Spinal cord (tissue), 10 donors: ENCODE results near the gene CHST3. TPM values are rescaled to one million over a fixed set of nuclear protein-coding genes. Genes with fewer than 3 reads are reported as not detected.
"Not testable (repeated sequence)": the region's sequence is repeated elsewhere in the genome, so short reads cannot be mapped to it uniquely, and the experiment has no call there.

ENCODE experiments used
- DNase-seq, 6 donors: peaks; one replicate each; pipeline versions ENCODE4 v3.0.0 to v3.0.0-alpha.2; 2013 to 2015; ENCODE audit warnings: low spot score in 6 of 6, low read depth in 4 of 6
- H3K27ac ChIP-seq: one replicate; pipeline ENCODE4 v1.5.1; 2013; ENCODE audit warnings: low read depth, low read length, control low read depth
- H3K27me3 ChIP-seq: one replicate; pipeline ENCODE4 v1.6.1; 2013; ENCODE audit warnings: low read length; ENCODE audit not compliant: control insufficient read depth, insufficient read depth
- H3K36me3 ChIP-seq: one replicate; pipeline ENCODE4 v1.6.1; 2013; ENCODE audit warnings: low read length; ENCODE audit not compliant: control insufficient read depth, insufficient read depth
- H3K4me1 ChIP-seq: one replicate; pipeline ENCODE4 v1.6.1; 2013; ENCODE audit warnings: low read length; ENCODE audit not compliant: control insufficient read depth, insufficient read depth
- H3K4me3 ChIP-seq: one replicate; pipeline ENCODE4 v1.5.1; 2013; ENCODE audit warnings: low read depth, low read length, control low read depth
- H3K9me3 ChIP-seq: one replicate; pipeline ENCODE4 v1.6.1; 2013; ENCODE audit warnings: low read length; ENCODE audit not compliant: control insufficient read depth, insufficient read depth
- WGBS: methylation state at CpG from one replicate; pipeline ENCODE4 v1.1.5; 2013; ENCODE audit warnings: missing lambda C conversion rate; ENCODE audit not compliant: insufficient coverage; 5-methylcytosine and 5-hydroxymethylcytosine counted together
- polyA plus RNA-seq, 2 donors: library from polyadenylated mRNA; unstranded; fragments of 120-200 nt; gene quantifications; one replicate each; pipeline ENCODE4 v1.2.1, GENCODE V29; 2013; ENCODE audit not compliant: insufficient read length in 2 of 2
- total RNA-seq, 2 donors: library from RNA; depleted of rRNA in 1 of 2; stranded (reverse); fragments of 120-200 nt in 1 of 2; fragments of >200 nt in 1 of 2; gene quantifications; one replicate each; pipeline versions ENCODE4 v1.2.3 to v1.2.4, GENCODE V29; 2013 to 2014
- donor health status: healthy.

Gene CHST3
- total and polyA plus RNA-seq, 4 donors, result 28.4 to 34.2 (median 31.3) TPM

GRCh38 chr10:71984126-71984808 is 20.1 kb downstream of the CHST3 start:
- peaks cover 90% of the 10 kb centered on the region for H3K4me1 ChIP-seq
- no peak for DNase-seq
- H3K4me3 ChIP-seq, result no peak overlapping the region
- H3K27me3 ChIP-seq, result no peaks in the 10 kb centered on the region
- H3K36me3 ChIP-seq, result peaks cover 6% of the 10 kb centered on the region
- peak overlapping the region; percentile 88 for H3K27ac ChIP-seq
- WGBS, result 84% methylated on average over 14 of the region's 15 CpGs
- H3K9me3 ChIP-seq, result no peaks in the 10 kb centered on the region

GRCh38 chr10:71984809-71985388 is 20.7 kb downstream of the CHST3 start:
- peaks cover 6% of the 10 kb centered on the region for H3K36me3 ChIP-seq
- no peak overlapping the region for H3K4me3 ChIP-seq
- 75% methylated on average over 9 of the region's 9 CpGs for WGBS
- DNase-seq, result no peak
- no peaks in the 10 kb centered on the region for H3K27me3 ChIP-seq
- H3K9me3 ChIP-seq, result no peaks in the 10 kb centered on the region
- peak overlapping the region; percentile 88 for H3K27ac ChIP-seq
- peaks cover 84% of the 10 kb centered on the region for H3K4me1 ChIP-seq

- H3K27ac ChIP-seq, result peak overlapping the region; percentile 88
- 51% methylated on average over 4 of the region's 4 CpGs for WGBS
- DNase-seq, result peak in 1 of 6 donors; percentile 57
- peaks cover 82% of the 10 kb centered on the region for H3K4me1 ChIP-seq
- no peaks in the 10 kb centered on the region for H3K9me3 ChIP-seq
- peaks cover 6% of the 10 kb centered on the region for H3K36me3 ChIP-seq
- no peak overlapping the region for H3K4me3 ChIP-seq
- H3K27me3 ChIP-seq, result no peaks in the 10 kb centered on the region
These were observed 21.5 kb downstream of the CHST3 start for GRCh38 chr10:71985542-71986250.

- not testable (repeated sequence) for H3K9me3 ChIP-seq, DNase-seq, H3K4me3 ChIP-seq, H3K36me3 ChIP-seq, H3K27me3 ChIP-seq
- Histone ChIP-seq H3K4me1 (peaks cover 62% of the 10 kb centered on the region), H3K27ac (peak overlapping the region; percentile 88)
- WGBS, result 91% methylated on average over 2 of the region's 6 CpGs
These were observed 24.7 kb downstream of the CHST3 start for GRCh38 chr10:71988895-71989294.

- H3K36me3 ChIP-seq, result peaks cover 3% of the 10 kb centered on the region
- peaks cover 2% of the 10 kb centered on the region for H3K9me3 ChIP-seq
- H3K27me3 ChIP-seq, result no peaks in the 10 kb centered on the region
- H3K4me3 ChIP-seq, result no peak overlapping the region
- peaks cover 53% of the 10 kb centered on the region for H3K4me1 ChIP-seq
- DNase-seq, result no peak
- peak overlapping the region; percentile 11 for H3K27ac ChIP-seq
- WGBS, result 83% methylated on average over 2 of the region's 6 CpGs
These were observed 25.7 kb downstream of the CHST3 start for GRCh38 chr10:71989661-71990454.

GRCh38 chr10:71990706-71991269 is 26.6 kb downstream of the CHST3 start:
- H3K4me1 ChIP-seq, result peaks cover 53% of the 10 kb centered on the region
- WGBS, result 63% methylated on average over 2 of the region's 7 CpGs
- no peak overlapping the region for H3K4me3 ChIP-seq
- peak in 1 of 6 donors; percentile 34 for DNase-seq
- no peaks in the 10 kb centered on the region for H3K36me3 ChIP-seq
- H3K27me3 ChIP-seq, result no peaks in the 10 kb centered on the region
- H3K27ac ChIP-seq, result peak overlapping the region; percentile 6
- peaks cover 2% of the 10 kb centered on the region for H3K9me3 ChIP-seq

GRCh38 chr10:71995449-71995848 is 31.3 kb downstream of the CHST3 start:
- WGBS, result 100% methylated on average over 1 of the region's 3 CpGs
- no peak overlapping the region for H3K4me3 ChIP-seq
- peak overlapping the region; percentile 94 for H3K27ac ChIP-seq
- peaks cover 66% of the 10 kb centered on the region for H3K4me1 ChIP-seq
- H3K9me3 ChIP-seq, result peaks cover 2% of the 10 kb centered on the region
- no peak for DNase-seq
- peaks cover 3% of the 10 kb centered on the region for H3K36me3 ChIP-seq
- no peaks in the 10 kb centered on the region for H3K27me3 ChIP-seq

GRCh38 chr10:71995887-71996575 is 31.8 kb downstream of the CHST3 start:
- WGBS, result no CpG with 5 or more reads among the region's 6 CpGs
- peak overlapping the region; percentile 94 for H3K27ac ChIP-seq
- DNase-seq, result peak in 1 of 6 donors; percentile 37
- H3K4me1 ChIP-seq, result peaks cover 67% of the 10 kb centered on the region
- peaks cover 2% of the 10 kb centered on the region for H3K9me3 ChIP-seq
- no peaks in the 10 kb centered on the region for H3K27me3 ChIP-seq
- peaks cover 3% of the 10 kb centered on the region for H3K36me3 ChIP-seq
- no peak overlapping the region for H3K4me3 ChIP-seq
